ENCODE data around the gene ARPP21.

DNA sequence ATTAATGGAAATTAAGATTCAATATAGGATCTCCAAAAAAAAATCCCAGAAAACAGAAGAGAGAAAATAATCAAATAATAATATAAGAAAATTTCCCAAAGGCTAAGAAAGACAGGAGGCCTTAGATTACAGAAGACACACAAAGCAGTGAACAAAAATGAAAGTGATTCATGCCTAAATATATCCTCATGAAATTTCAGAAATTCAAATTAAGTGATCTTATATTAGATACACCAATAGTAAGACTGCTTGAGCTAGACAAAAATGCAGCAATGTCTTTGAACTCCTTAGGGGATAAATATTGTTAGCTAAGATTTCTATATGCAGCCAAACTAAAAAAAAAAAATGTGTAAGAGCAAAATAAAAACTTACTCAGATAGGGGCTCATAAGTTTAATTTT is 44.6 kb upstream of the ARPP21 start:
- no peak for TF ChIP-seq ZNF384 (IDR thresholded peaks at IDR 0.05)
- no peak for TF ChIP-seq SUZ12 (IDR thresholded peaks at IDR 0.05)
- TF ChIP-seq, protein P1, sequence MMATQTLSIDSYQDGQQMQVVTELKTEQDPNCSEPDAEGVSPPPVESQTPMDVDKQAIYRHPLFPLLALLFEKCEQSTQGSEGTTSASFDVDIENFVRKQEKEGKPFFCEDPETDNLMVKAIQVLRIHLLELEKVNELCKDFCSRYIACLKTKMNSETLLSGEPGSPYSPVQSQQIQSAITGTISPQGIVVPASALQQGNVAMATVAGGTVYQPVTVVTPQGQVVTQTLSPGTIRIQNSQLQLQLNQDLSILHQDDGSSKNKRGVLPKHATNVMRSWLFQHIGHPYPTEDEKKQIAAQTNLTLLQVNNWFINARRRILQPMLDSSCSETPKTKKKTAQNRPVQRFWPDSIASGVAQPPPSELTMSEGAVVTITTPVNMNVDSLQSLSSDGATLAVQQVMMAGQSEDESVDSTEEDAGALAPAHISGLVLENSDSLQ (IDR thresholded peaks at IDR 0.05): no peak
- no peak for TF ChIP-seq ARNT (IDR thresholded peaks at IDR 0.05)
- TF ChIP-seq HDGF (IDR thresholded peaks at IDR 0.05; ENCODE audit: borderline replicate concordance): no peak
- TF ChIP-seq L3MBTL2 (conservative IDR thresholded peaks at IDR 0.05): no peak
- no peak for TF ChIP-seq FOXK2 (IDR thresholded peaks at IDR 0.05)
